Loucy (cell line): Measurements from ENCODE around the gene ZDHHC18.

Experiments used
- H2AFZ ChIP-seq: fragments of 200-600 bp; sonication (generic); 2 replicates; pipeline ENCODE4 v1.6.0; 2016; ENCODE audit warnings: antibody characterized with exemption, mild to moderate bottlenecking, low read length, moderate library complexity
- H3F3A ChIP-seq: fragments of 200-600 bp; 2 replicates; pipeline ENCODE4 v1.6.0; 2016; ENCODE audit warnings: antibody characterized with exemption, low read depth, mild to moderate bottlenecking
- H3K27me3 ChIP-seq: fragments of 200-600 bp; sonication (generic); 2 replicates; pipeline ENCODE4 v1.6.1; 2014; ENCODE audit warnings: low read length, mild to moderate bottlenecking; ENCODE audit not compliant: insufficient read depth, poor library complexity, severe bottlenecking
- H3K36me3 ChIP-seq: fragments of 200-600 bp; sonication (generic); 2 replicates; pipeline ENCODE4 v1.6.1; 2016; ENCODE audit warnings: low read length; ENCODE audit not compliant: insufficient read depth
- H3K4me1 ChIP-seq: fragments of 200-600 bp; sonication (generic); 2 replicates; pipeline ENCODE4 v1.5.1; 2014; ENCODE audit warnings: low read length, mild to moderate bottlenecking; ENCODE audit not compliant: insufficient read depth, poor library complexity, severe bottlenecking
- H3K4me2 ChIP-seq: fragments of 200-600 bp; sonication (generic); 2 replicates; pipeline ENCODE4 v1.6.0; 2014; ENCODE audit warnings: antibody characterized with exemption, low read length, low read depth, mild to moderate bottlenecking; ENCODE audit not compliant: poor library complexity, severe bottlenecking
- H3K4me3 ChIP-seq: fragments of 200-600 bp; sonication (generic); 2 replicates; pipeline ENCODE4 v1.5.1; 2014; ENCODE audit warnings: low read length, mild to moderate bottlenecking, mixed read lengths; ENCODE audit not compliant: poor library complexity, severe bottlenecking
- H3K79me2 ChIP-seq: fragments of 200-600 bp; sonication (generic); 2 replicates; pipeline ENCODE4 v1.6.1; 2014; ENCODE audit warnings: low read length; ENCODE audit not compliant: insufficient read depth
- H3K9ac ChIP-seq: fragments of 200-600 bp; sonication (generic); 2 replicates; pipeline ENCODE4 v1.6.0; 2014; ENCODE audit warnings: mild to moderate bottlenecking, low read depth, low read length, moderate library complexity; ENCODE audit not compliant: poor library complexity, severe bottlenecking
- H3K9me2 ChIP-seq: fragments of 200-600 bp; sonication (generic); replicated peaks from 2 replicates; pipeline ENCODE4 v1.6.1; 2016; ENCODE audit warnings: low read depth, low read length, mixed read lengths
- H3K9me3 ChIP-seq: fragments of 200-600 bp; sonication (generic); 2 replicates; pipeline ENCODE4 v1.6.1; 2014; ENCODE audit warnings: mild to moderate bottlenecking, antibody characterized with exemption, low read length, low read depth; ENCODE audit not compliant: insufficient read depth
- H4K20me1 ChIP-seq: fragments of 200-600 bp; sonication (generic); 2 replicates; pipeline ENCODE4 v1.6.0; 2014; ENCODE audit warnings: antibody characterized with exemption, low read length, mild to moderate bottlenecking; ENCODE audit not compliant: insufficient read depth, poor library complexity, severe bottlenecking
- EZH2phosphoT487 ChIP-seq: fragments of 200-600 bp; IDR thresholded peaks from 2 replicates; pipeline ENCODE4 v1.6.1; 2018; ENCODE audit warnings: antibody characterized with exemption, mild to moderate bottlenecking, moderate library complexity, borderline replicate concordance
- TF ChIP-seq, protein P1 (sequence below): fragments of 200-600 bp; sonication (generic); conservative IDR thresholded peaks from 2 replicates; pipeline ENCODE4 v1.5.1; 2014; ENCODE audit warnings: mild to moderate bottlenecking, antibody characterized with exemption, low read length

Gene ZDHHC18

DNA sequence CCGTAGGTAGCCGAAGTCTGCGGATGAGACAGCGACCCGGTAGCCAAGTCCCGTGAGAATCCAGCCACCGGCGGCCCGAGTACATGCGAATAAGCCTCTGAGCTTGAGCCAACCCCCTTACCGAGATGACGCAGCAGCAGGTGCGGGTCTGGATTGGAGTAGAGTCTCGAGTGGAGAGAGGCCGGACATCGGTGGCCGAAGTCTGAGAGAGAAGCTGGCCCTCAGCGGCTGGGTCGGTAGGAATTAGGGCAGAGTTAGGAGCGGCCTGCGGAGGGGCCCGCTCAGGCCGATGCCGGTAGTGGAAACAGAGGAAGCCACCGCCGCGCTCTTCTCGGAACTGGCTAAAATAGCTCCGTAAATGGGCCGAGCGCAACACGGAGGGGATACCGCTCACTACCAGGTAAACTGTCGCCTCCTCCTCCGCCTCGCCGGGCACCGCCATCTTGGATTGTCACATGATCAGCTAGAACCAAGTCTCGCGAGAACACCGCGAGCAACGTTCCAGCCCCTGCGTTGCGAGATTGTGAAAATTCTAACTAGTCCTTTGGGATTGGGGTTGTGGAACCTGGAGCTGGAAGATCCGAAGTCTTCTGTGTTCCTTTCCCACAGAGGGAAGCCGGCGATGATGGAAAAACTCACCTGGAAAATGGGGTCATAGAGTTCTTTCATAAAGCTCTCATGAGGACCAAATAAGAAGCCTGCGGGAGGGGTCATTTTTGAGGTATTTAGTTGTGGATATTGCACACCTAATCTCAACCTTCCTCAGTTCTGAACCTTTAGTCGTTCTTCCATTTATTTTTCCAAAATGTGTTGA is 73.7 kb downstream of the ZDHHC18 start, which contains the start of gene GPATCH3:
TSS of gene GPATCH3 (minus strand) at position 467 of the 814 bp plus-strand sequence. CDS start at position 442, 25 bp downstream.
- Histone ChIP-seq H3K9me3 (no peaks in the 10 kb centered on the region), H3K4me2 (peak within 1 kb of the TSS; percentile 83), H3K9ac (peak within 1 kb of the TSS; percentile 91), H3F3A (no peaks in the 10 kb centered on the region), H4K20me1 (no peaks in the 10 kb centered on the region), H3K4me3 (peak within 1 kb of the TSS; percentile 99), H3K27me3 (no peaks in the 10 kb centered on the region), H2AFZ (peak within 1 kb of the TSS; percentile 100), H3K4me1 (peaks cover 16% of the 10 kb centered on the region), H3K79me2 (peaks cover 30% of the 10 kb centered on the region), H3K36me3 (no peaks in the 10 kb centered on the region; the same call in 1 of the 2 replicates), H3K9me2 (no peaks in the 10 kb centered on the region)
- TF ChIP-seq, protein P1, sequence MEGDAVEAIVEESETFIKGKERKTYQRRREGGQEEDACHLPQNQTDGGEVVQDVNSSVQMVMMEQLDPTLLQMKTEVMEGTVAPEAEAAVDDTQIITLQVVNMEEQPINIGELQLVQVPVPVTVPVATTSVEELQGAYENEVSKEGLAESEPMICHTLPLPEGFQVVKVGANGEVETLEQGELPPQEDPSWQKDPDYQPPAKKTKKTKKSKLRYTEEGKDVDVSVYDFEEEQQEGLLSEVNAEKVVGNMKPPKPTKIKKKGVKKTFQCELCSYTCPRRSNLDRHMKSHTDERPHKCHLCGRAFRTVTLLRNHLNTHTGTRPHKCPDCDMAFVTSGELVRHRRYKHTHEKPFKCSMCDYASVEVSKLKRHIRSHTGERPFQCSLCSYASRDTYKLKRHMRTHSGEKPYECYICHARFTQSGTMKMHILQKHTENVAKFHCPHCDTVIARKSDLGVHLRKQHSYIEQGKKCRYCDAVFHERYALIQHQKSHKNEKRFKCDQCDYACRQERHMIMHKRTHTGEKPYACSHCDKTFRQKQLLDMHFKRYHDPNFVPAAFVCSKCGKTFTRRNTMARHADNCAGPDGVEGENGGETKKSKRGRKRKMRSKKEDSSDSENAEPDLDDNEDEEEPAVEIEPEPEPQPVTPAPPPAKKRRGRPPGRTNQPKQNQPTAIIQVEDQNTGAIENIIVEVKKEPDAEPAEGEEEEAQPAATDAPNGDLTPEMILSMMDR = no peak
- TF ChIP-seq EZH2phosphoT487 = no peak

DNA sequence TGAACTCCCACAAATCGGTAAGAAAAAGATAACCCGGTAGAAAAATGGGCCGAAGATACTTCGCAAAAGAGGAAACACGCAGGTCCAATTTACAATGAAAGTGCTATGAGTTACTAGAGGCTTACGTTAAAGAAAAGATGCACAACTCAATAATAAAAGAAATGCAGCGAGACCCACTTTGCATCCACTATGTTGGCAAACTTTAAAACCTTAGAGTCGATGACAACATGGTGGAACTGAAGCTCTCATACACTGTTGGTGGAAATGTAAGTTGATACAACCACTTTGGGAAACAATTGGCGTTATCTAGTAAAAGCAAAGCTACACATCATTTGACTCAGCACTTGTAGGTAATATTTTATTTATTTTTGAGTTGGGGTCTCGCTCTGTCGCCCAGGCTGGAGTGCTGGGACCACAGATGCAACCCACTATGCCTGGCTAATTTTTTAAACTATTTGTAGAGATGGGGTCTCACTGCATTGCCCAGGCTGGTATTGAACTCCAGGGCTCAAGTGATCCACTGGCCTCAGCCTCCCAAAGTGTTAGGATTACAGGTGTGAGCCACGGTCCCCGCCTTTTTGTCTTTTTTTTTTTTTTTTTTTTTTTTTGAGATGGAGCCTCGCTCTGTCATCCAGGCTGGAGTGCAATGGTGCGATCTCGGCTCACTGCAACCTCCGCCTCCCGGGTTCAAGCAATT is 74.5 kb downstream of the ZDHHC18 start:
- Histone ChIP-seq H3K4me2 (peak overlapping the region; percentile 83), H4K20me1 (no peaks in the 10 kb centered on the region), H3K4me1 (peaks cover 16% of the 10 kb centered on the region), H3K4me3 (peak overlapping the region; percentile 99), H3K9me3 (no peaks in the 10 kb centered on the region), H3K9ac (peak overlapping the region; percentile 91), H3K9me2 (no peaks in the 10 kb centered on the region), H2AFZ (peak overlapping the region; percentile 100), H3K79me2 (peaks cover 30% of the 10 kb centered on the region), H3F3A (no peaks in the 10 kb centered on the region), H3K27me3 (no peaks in the 10 kb centered on the region), H3K36me3 (no peaks in the 10 kb centered on the region; the same call in 1 of the 2 replicates)
- no peak for TF ChIP-seq EZH2phosphoT487
- TF ChIP-seq, protein P1 = no peak
